Cardiac muscle cell (in vitro differentiated cells and primary cell): ENCODE results near the gene FETUB. TPM values are rescaled to one million over a fixed set of nuclear protein-coding genes. Genes with fewer than 3 reads are reported as not detected.

Experiments
- DNase-seq, 2 donors: peaks; one replicate each; pipeline versions ENCODE4 v3.0.0 to v3.0.0-alpha.2; 2010 to 2017; ENCODE audit warnings: low read depth in 1 of 2, low spot score in 1 of 2
- H3K27ac ChIP-seq: fragments of 200-600 bp; sonication (generic); 2 replicates; pipeline ENCODE4 v1.5.1; 2016
- H3K27me3 ChIP-seq: fragments of 200-600 bp; sonication (generic); 2 replicates; pipeline ENCODE4 v1.6.0; 2016; ENCODE audit warnings: control low read depth
- H3K36me3 ChIP-seq: fragments of 200-600 bp; sonication (generic); 2 replicates; pipeline ENCODE4 v1.5.1; 2016; ENCODE audit warnings: control low read depth
- H3K4me1 ChIP-seq: fragments of 200-600 bp; sonication (generic); 2 replicates; pipeline ENCODE4 v1.8.1; 2017; ENCODE audit warnings: low read depth, mild to moderate bottlenecking, mixed run types
- H3K4me3 ChIP-seq: fragments of 200-600 bp; sonication (generic); 2 replicates; pipeline ENCODE4 v1.5.1; 2016; ENCODE audit warnings: mild to moderate bottlenecking
- H3K9me3 ChIP-seq: fragments of 200-600 bp; sonication (generic); 2 replicates; pipeline ENCODE4 v1.5.1; 2017; ENCODE audit warnings: low read depth, mild to moderate bottlenecking, control low read depth
- CTCF ChIP-seq: IDR thresholded peaks from 2 replicates; pipeline ENCODE4 v1.5.1; 2012; ENCODE audit warnings: low read depth, mild to moderate bottlenecking, low read length
- polyA plus RNA-seq: library from polyadenylated mRNA; unstranded; fragments of >200 nt; fragmentation: Nextera tagmentation; extraction: Ambion mirVana; gene quantifications from 2 replicates; pipeline ENCODE4 v1.2.1, GENCODE V29; 2016
- total RNA-seq: library from RNA; depleted of rRNA; stranded (reverse); fragments of >200 nt; gene quantifications from 2 replicates; pipeline ENCODE4 v1.2.3, GENCODE V29; 2016

Gene FETUB
- total and polyA plus RNA-seq, 2 experiments from 2014 or later: not detected

GRCh38 chr3:186664506-186664905 lies 24.3 kb downstream of the FETUB start:
- no peak for TF ChIP-seq CTCF
- H3K27me3 ChIP-seq: no peaks in the 10 kb centered on the region
- no peaks in the 10 kb centered on the region for H3K9me3 ChIP-seq
- H3K36me3 ChIP-seq: no peaks in the 10 kb centered on the region
- H3K4me1 ChIP-seq: no peaks in the 10 kb centered on the region
- H3K4me3 ChIP-seq: no peak overlapping the region
- DNase-seq: no peak
- no peak overlapping the region for H3K27ac ChIP-seq

GRCh38 chr3:186665625-186666188 lies 25.5 kb downstream of the FETUB start, which contains the start of gene HRG:
Gene HRG (plus strand): TSS chr3:186666014. CDS start chr3:186666032, 18 bp downstream.
- H3K4me3 ChIP-seq: no peak within 1 kb of the TSS
- H3K36me3 ChIP-seq: no peaks in the 10 kb centered on the region
- H3K27me3 ChIP-seq: no peaks in the 10 kb centered on the region
- no peaks in the 10 kb centered on the region for H3K4me1 ChIP-seq
- no peaks in the 10 kb centered on the region for H3K9me3 ChIP-seq
- no peak for DNase-seq
- TF ChIP-seq CTCF: no peak
- no peak within 1 kb of the TSS for H3K27ac ChIP-seq

- no peaks in the 10 kb centered on the region for H3K4me1 ChIP-seq
- TF ChIP-seq CTCF: no peak
- H3K9me3 ChIP-seq: no peaks in the 10 kb centered on the region
- no peak for DNase-seq
- H3K27ac ChIP-seq: no peak overlapping the region
- H3K4me3 ChIP-seq: no peak overlapping the region
- H3K36me3 ChIP-seq: no peaks in the 10 kb centered on the region
- no peaks in the 10 kb centered on the region for H3K27me3 ChIP-seq
Observed at GRCh38 chr3:186668426-186668825, 28.2 kb downstream of the FETUB start.

- DNase-seq: no peak
- TF ChIP-seq CTCF: no peak
Observed at GRCh38 chr3:186669378-186670084, 29.3 kb downstream of the FETUB start.

GRCh38 chr3:186670155-186670554 lies 30.0 kb downstream of the FETUB start:
- Histone ChIP-seq H3K36me3 (no peaks in the 10 kb centered on the region), H3K9me3 (no peaks in the 10 kb centered on the region), H3K27me3 (no peaks in the 10 kb centered on the region), H3K4me3 (no peak overlapping the region), H3K4me1 (no peaks in the 10 kb centered on the region), H3K27ac (no peak overlapping the region)
- TF ChIP-seq CTCF: no peak
- DNase-seq: no peak

More at GRCh38 chr3:186669378-186670084, 29.3 kb downstream of the FETUB start:
- Histone ChIP-seq H3K36me3 (no peaks in the 10 kb centered on the region), H3K4me1 (no peaks in the 10 kb centered on the region), H3K27ac (no peak overlapping the region), H3K27me3 (no peaks in the 10 kb centered on the region), H3K4me3 (no peak overlapping the region), H3K9me3 (no peaks in the 10 kb centered on the region)
